H1 (cell line): ENCODE data around the gene REEP2. TPM values are rescaled to one million over a fixed set of nuclear protein-coding genes. Genes with fewer than 3 reads are reported as not detected.

Experiments used
- CTCF ChIA-PET: fragments of 300-600 bp; sonication (Branson Sonifier 250); formaldehyde crosslinking; loops from one replicate; lab custom pipeline; 2021; ENCODE audit not compliant: partially characterized antibody; lab: Charles Lee
- POLR2A ChIA-PET: fragments of 300-600 bp; sonication (Branson Sonifier 250); formaldehyde crosslinking; loops from one replicate; lab custom pipeline; 2021; ENCODE audit warnings: inconsistent platforms; ENCODE audit not compliant: partially characterized antibody; lab: Charles Lee
- DNase-seq, 2 experiments: peaks; one replicate each; pipeline versions ENCODE4 v3.0.0 to v3.0.0-alpha.2; 2010 to 2022; ENCODE audit warnings: low spot score in 2 of 2, low read depth in 1 of 2, mixed read lengths in 1 of 2
- FAIRE-seq: peaks from 2 replicates; lab custom pipeline; 2011; peaks lifted over from hg19 to GRCh38; lab: Jason Lieb, UNC
- H2AFZ ChIP-seq: 2 replicates; pipeline ENCODE4 v1.8.1; 2012; ENCODE audit warnings: low read length, inconsistent platforms
- H2AK5ac ChIP-seq: 2 replicates; pipeline ENCODE4 v1.6.1; 2013; ENCODE audit warnings: low read depth, low read length
- H2BK120ac ChIP-seq: replicated peaks from 2 replicates; pipeline ENCODE3; 2013; ENCODE audit warnings: low read depth, low read length, inconsistent platforms
- H2BK12ac ChIP-seq: 2 replicates; pipeline ENCODE4 v1.6.1; 2013; ENCODE audit warnings: low read depth, low read length
- H2BK15ac ChIP-seq: 2 replicates; pipeline ENCODE4 v1.6.1; 2013; ENCODE audit warnings: low read length
- H2BK20ac ChIP-seq: 2 replicates; pipeline ENCODE4 v1.6.1; 2013; ENCODE audit warnings: low read length
- H2BK5ac ChIP-seq: 2 replicates; pipeline ENCODE4 v1.6.1; 2013; ENCODE audit warnings: low read depth, low read length
- H3K14ac ChIP-seq: 2 replicates; pipeline ENCODE4 v1.6.1; 2013; ENCODE audit warnings: inconsistent platforms; ENCODE audit not compliant: insufficient read length
- H3K18ac ChIP-seq: 2 replicates; pipeline ENCODE4 v1.6.1; 2013; ENCODE audit warnings: low read length; ENCODE audit errors: extremely low read depth
- H3K23ac ChIP-seq: 2 replicates; pipeline ENCODE4 v1.6.1; 2013; ENCODE audit warnings: inconsistent platforms; ENCODE audit not compliant: insufficient read length
- H3K23me2 ChIP-seq: 2 replicates; pipeline ENCODE4 v1.6.1; 2013; ENCODE audit warnings: low read depth, low read length
- H3K27ac ChIP-seq: 2 replicates; pipeline ENCODE4 v1.6.1; 2011; ENCODE audit warnings: low read depth, low read length, inconsistent platforms
- H3K27me3 ChIP-seq, 4 experiments: replicated peaks in 1 of 4; 1 replicate in 1 of 4; 2 replicates in 3 of 4; pipeline versions ENCODE4 v1.6.1 to v1.8.1; 2011 to 2013; ENCODE audit warnings: low read length in 3 of 4, mild to moderate bottlenecking in 3 of 4, inconsistent platforms in 2 of 4, mixed read lengths in 2 of 4, moderate library complexity in 1 of 4; ENCODE audit not compliant: control insufficient read depth in 3 of 4, insufficient read depth in 3 of 4; ENCODE audit errors: extremely low read depth in 1 of 4
- H3K36me3 ChIP-seq, 4 experiments: 2 replicates each; pipeline versions ENCODE4 v1.6.1 to v1.8.1; 2011 to 2013; ENCODE audit warnings: mild to moderate bottlenecking in 4 of 4, low read length in 3 of 4, moderate library complexity in 2 of 4, control low read depth in 1 of 4, inconsistent platforms in 1 of 4; ENCODE audit not compliant: insufficient read depth in 4 of 4, control insufficient read depth in 2 of 4
- H3K4ac ChIP-seq: replicated peaks from 2 replicates; pipeline ENCODE3; 2013; ENCODE audit warnings: low read length, low read depth, mixed read lengths, inconsistent platforms; ENCODE audit not compliant: insufficient read length
- H3K4me1 ChIP-seq, 4 experiments: replicated peaks in 1 of 4; 1 replicate in 1 of 4; 2 replicates in 3 of 4; pipeline versions ENCODE4 v1.6.1 to v1.8.1; 2011 to 2013; ENCODE audit warnings: low read length in 3 of 4, inconsistent platforms in 2 of 4, mixed read lengths in 1 of 4; ENCODE audit not compliant: insufficient read depth in 4 of 4, control insufficient read depth in 3 of 4
- H3K4me2 ChIP-seq, 2 experiments: 2 replicates each; pipeline versions ENCODE4 v1.6.1 to v1.8.1; 2011 to 2013; ENCODE audit warnings: low read depth in 2 of 2, low read length in 2 of 2, control low read depth in 1 of 2, inconsistent platforms in 1 of 2, mild to moderate bottlenecking in 1 of 2; ENCODE audit not compliant: insufficient read depth in 1 of 2
- H3K4me3 ChIP-seq, 4 experiments: fragments of 200-600, 300-600 bp in 1 of 4; sonication (generic), shearing (Covaris generic), sonication (Bioruptor Twin) in 1 of 4; 2 replicates each; pipeline versions ENCODE4 v1.5.1 to v1.8.1; 2011 to 2016; ENCODE audit warnings: low read length in 4 of 4, low read depth in 3 of 4, control low read depth in 2 of 4, inconsistent platforms in 2 of 4, mild to moderate bottlenecking in 2 of 4, mixed read lengths in 1 of 4, moderate library complexity in 1 of 4; ENCODE audit not compliant: insufficient read depth in 2 of 4; ENCODE audit errors: extremely low read depth in 1 of 4
- H3K56ac ChIP-seq: replicated peaks from 2 replicates; pipeline ENCODE3; 2013; ENCODE audit warnings: low read depth, mild to moderate bottlenecking, mixed read lengths, low read length, inconsistent platforms; ENCODE audit not compliant: insufficient read length
- H3K79me1 ChIP-seq: 2 replicates; pipeline ENCODE4 v1.6.1; 2013; ENCODE audit warnings: low read depth, low read length, control low read depth
- H3K79me2 ChIP-seq, 2 experiments: 2 replicates each; pipeline versions ENCODE4 v1.6.1 to v1.8.1; 2012 to 2013; ENCODE audit warnings: low read length in 2 of 2, mild to moderate bottlenecking in 2 of 2, inconsistent platforms in 1 of 2; ENCODE audit not compliant: insufficient read depth in 2 of 2, control insufficient read depth in 1 of 2
- H3K9ac ChIP-seq, 4 experiments: replicated peaks in 1 of 4; 1 replicate in 1 of 4; 2 replicates in 3 of 4; pipeline versions ENCODE4 v1.6.1 to v1.8.1; 2011 to 2013; ENCODE audit warnings: low read depth in 3 of 4, low read length in 3 of 4, control low read depth in 2 of 4, mild to moderate bottlenecking in 2 of 4, moderate library complexity in 2 of 4, inconsistent platforms in 1 of 4; ENCODE audit errors: extremely low read depth in 1 of 4
- H3K9me3 ChIP-seq, 2 experiments: 2 replicates each; pipeline versions ENCODE4 v1.6.1 to v1.8.1; 2012 to 2013; ENCODE audit warnings: mild to moderate bottlenecking in 2 of 2, moderate library complexity in 2 of 2, control low read depth in 1 of 2, inconsistent platforms in 1 of 2, low read depth in 1 of 2, low read length in 1 of 2, mixed read lengths in 1 of 2; ENCODE audit not compliant: insufficient read depth in 2 of 2
- H4K20me1 ChIP-seq, 2 experiments: replicated peaks in 1 of 2; 2 replicates each; pipeline versions ENCODE3 to v1.8.1; 2011 to 2013; ENCODE audit warnings: inconsistent platforms in 2 of 2, low read length in 2 of 2, mild to moderate bottlenecking in 1 of 2; ENCODE audit not compliant: insufficient read depth in 2 of 2, control insufficient read depth in 1 of 2
- H4K5ac ChIP-seq: 2 replicates; pipeline ENCODE4 v1.6.1; 2013; ENCODE audit warnings: low read length, low read depth, mixed read lengths, inconsistent platforms; ENCODE audit not compliant: insufficient read length
- H4K8ac ChIP-seq: 2 replicates; pipeline ENCODE4 v1.8.0; 2013; ENCODE audit warnings: mild to moderate bottlenecking, moderate library complexity, low read length, inconsistent platforms; ENCODE audit not compliant: insufficient read depth; ENCODE audit errors: extremely low read depth
- H4K91ac ChIP-seq: replicated peaks from 2 replicates; pipeline ENCODE3; 2013; ENCODE audit warnings: low read length, mixed read lengths, inconsistent platforms; ENCODE audit not compliant: insufficient read length
- CBX5 ChIP-seq: fragments of 300-800, 300-1000 bp; sonication (generic); IDR thresholded peaks from 2 replicates; pipeline ENCODE4 v1.7.1; 2016; ENCODE audit warnings: antibody characterized with exemption, low read length, low read depth
- CHD2 ChIP-seq: IDR thresholded peaks from 2 replicates; pipeline ENCODE4 v1.6.1; 2012; ENCODE audit warnings: low read length, improper control_type of control experiment
- CTBP2 ChIP-seq: IDR thresholded peaks from 2 replicates; pipeline ENCODE4 v1.7.0; 2011; ENCODE audit warnings: borderline replicate concordance, mild to moderate bottlenecking, moderate library complexity, mixed read lengths, low read length; ENCODE audit not compliant: insufficient read depth, insufficient read length
- EP300 ChIP-seq, 2 experiments: IDR thresholded peaks; 1 replicate in 1 of 2; 2 replicates in 1 of 2; pipeline ENCODE4 v1.6.1; 2011 to 2012; ENCODE audit warnings: low read depth in 2 of 2, low read length in 2 of 2, mild to moderate bottlenecking in 2 of 2, borderline replicate concordance in 1 of 2, inconsistent platforms in 1 of 2, moderate library complexity in 1 of 2
- JUN ChIP-seq: IDR thresholded peaks from 2 replicates; pipeline ENCODE4 v1.6.1; 2011; ENCODE audit warnings: low read depth, mild to moderate bottlenecking, improper control_type of control experiment, low read length
- POLR2A ChIP-seq, 2 experiments: IDR thresholded peaks; 1 replicate in 1 of 2; 2 replicates in 1 of 2; pipeline ENCODE4 v1.6.1; 2011; ENCODE audit warnings: low read depth in 2 of 2, low read length in 2 of 2, mild to moderate bottlenecking in 2 of 2; ENCODE audit errors: control extremely low read depth in 1 of 2
- SAP30 ChIP-seq: fragments of 300-600 bp; sonication (generic); IDR thresholded peaks from 2 replicates; pipeline ENCODE4 v1.7.1; 2012; ENCODE audit warnings: low read length, moderate library complexity, mild to moderate bottlenecking, inconsistent platforms; ENCODE audit not compliant: insufficient read depth, insufficient replicate concordance
- SRF ChIP-seq: IDR thresholded peaks from 2 replicates; pipeline ENCODE4 v1.6.1; 2011; ENCODE audit warnings: mild to moderate bottlenecking, low read depth, low read length, moderate library complexity
- SUZ12 ChIP-seq: fragments of 200-600 bp; sonication (generic); IDR thresholded peaks from 2 replicates; pipeline ENCODE4 v1.6.1; 2012; ENCODE audit warnings: mild to moderate bottlenecking, inconsistent platforms, low read length, moderate library complexity, mixed read lengths
- WGBS, 2 experiments: shearing (Covaris generic) in 1 of 2; methylation state at CpG; one replicate each; pipeline versions ENCODE4 v1.1.6 to v1.1.7; 2013 to 2015; ENCODE audit warnings: low lambda C conversion rate in 2 of 2, mixed read lengths in 2 of 2, inconsistent platforms in 1 of 2, low coverage in 1 of 2, missing lambda C conversion rate in 1 of 2; ENCODE audit not compliant: insufficient replicate concordance in 2 of 2, insufficient coverage in 1 of 2, insufficient read length in 1 of 2; ENCODE audit errors: extremely low coverage in 1 of 2, missing lambda C conversion rate in 1 of 2; 5-methylcytosine and 5-hydroxymethylcytosine counted together
- polyA plus RNA-seq, 7 experiments: library from polyadenylated mRNA; depleted of rRNA in 3 of 7; stranded (reverse) in 5 of 7; unstranded in 2 of 7; fragments of >200 nt in 5 of 7; fragments of 200-250 nt in 2 of 7; gene quantifications; 1 replicate in 5 of 7; 2 replicates in 1 of 7; 4 replicates in 1 of 7; pipeline versions ENCODE4 v1.2.1 to v1.2.3, GENCODE V29; 2011 to 2013; ENCODE audit warnings: missing spikeins in 2 of 7, mixed read lengths in 2 of 7
- total RNA-seq: library from RNA; stranded (reverse); fragmentation: NEBNext Ultra II Directional; extraction: Animal tissue kit (Norgen Biotek cat#: 25700); gene quantifications from 2 replicates; pipeline ENCODE4 v1.2.1, GENCODE V29; 2021
- TF ChIP-seq, protein P1 (sequence below): IDR thresholded peaks from 2 replicates; pipeline ENCODE4 v1.6.1; 2011; ENCODE audit warnings: low read length, improper control_type of control experiment
- TF ChIP-seq, protein P2 (sequence below): IDR thresholded peaks from 2 replicates; pipeline ENCODE4 v1.6.1; 2012; ENCODE audit warnings: inconsistent platforms

REEP2 gene
- total and polyA plus RNA-seq, 2 of the 8 experiments (the other 6 are each of a cell fraction or from before 2014, with no cell fraction given), result 26.5 to 40.2 TPM

DNA sequence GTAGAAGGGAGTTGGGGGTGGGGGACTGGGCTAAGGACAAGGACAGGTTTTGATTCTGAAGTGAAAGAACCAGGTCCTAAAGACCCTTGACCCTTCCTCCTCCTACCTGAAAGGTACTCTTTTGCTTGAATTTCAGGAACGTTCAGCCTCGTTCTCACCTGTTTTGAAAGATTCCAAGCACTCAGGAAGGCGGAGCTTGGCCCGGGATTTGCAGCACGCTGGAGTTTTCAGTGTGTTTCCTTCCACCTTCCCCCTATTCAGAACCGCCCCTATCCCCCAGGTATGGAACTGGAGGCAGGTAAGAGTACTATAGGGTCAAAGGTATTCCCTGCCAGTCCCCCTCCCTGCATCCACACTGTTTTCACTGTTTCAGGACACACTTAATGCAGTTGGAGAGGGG lies 33.5 kb downstream of the REEP2 start:
- WGBS, 2 experiments, result 29% methylated on average over 6 of the region's 6 CpGs; no CpG with 5 or more reads in 1 of the 2 experiments
- H4K91ac ChIP-seq, result no peak overlapping the region
- H3K9ac ChIP-seq, result peak overlapping the region in 1 of 4 experiments; percentile 61; a peak in 1 of 7 replicates
- H2BK12ac ChIP-seq, result no peak overlapping the region
- H2AK5ac ChIP-seq, result no peak overlapping the region
- H4K20me1 ChIP-seq, result peaks cover 0 to 3% of the 10 kb centered on the region in 2 experiments
- H3K56ac ChIP-seq, result no peak overlapping the region
- H2AFZ ChIP-seq, result peak overlapping the region; percentile 99
- no peak overlapping the region for H3K14ac ChIP-seq
- CTCF ChIA-PET, result interaction anchor here (1.2 to 2.2 kb wide), 5 partner anchors 11 to 32 kb away, joined by 3 to 11 read pairs (median 4); no protein-coding TSS in a partner anchor
- peak overlapping the region; percentile 33 to 60; a peak in 3 of 4 replicates for H3K4me2 ChIP-seq
- H3K79me1 ChIP-seq, result no peaks in the 10 kb centered on the region; the same call in 1 of the 2 replicates
- no peak overlapping the region for H3K4ac ChIP-seq
- no peak overlapping the region for H4K8ac ChIP-seq
- no peak overlapping the region for H2BK15ac ChIP-seq
- peaks cover 0 to 10% (median 4%) of the 10 kb centered on the region in 4 experiments; a peak in 5 of 8 replicates for H3K36me3 ChIP-seq
- H3K23ac ChIP-seq, result no peak overlapping the region
- DNase-seq, result no peak
- no peaks in the 10 kb centered on the region; the same call in 1 of the 2 replicates for H3K23me2 ChIP-seq
- H3K18ac ChIP-seq, result no peak overlapping the region; the same call in 1 of the 2 replicates
- POLR2A ChIA-PET, result interaction anchor here (1.3 to 15.1 kb wide), 6 partner anchors 8 to 103 kb away, joined by 3 to 294 read pairs (median 5); partner anchors contain the start of genes EGR1 and ETF1
- no peaks in the 10 kb centered on the region for H3K9me3 ChIP-seq
- H2BK120ac ChIP-seq, result no peak overlapping the region
- H3K27ac ChIP-seq, result no peak overlapping the region
- no peak overlapping the region for H4K5ac ChIP-seq
- H3K79me2 ChIP-seq, result no peaks in the 10 kb centered on the region
- no peak overlapping the region for H2BK5ac ChIP-seq
- H3K27me3 ChIP-seq, result no peaks in the 10 kb centered on the region; a peak in 1 of 7 replicates
- peaks cover 2 to 6% (median 2%) of the 10 kb centered on the region in 4 experiments; a peak in 4 of 7 replicates for H3K4me1 ChIP-seq
- peak overlapping the region in 1 of 4 experiments; percentile 15; a peak in 1 of 8 replicates for H3K4me3 ChIP-seq
- no peak overlapping the region for H2BK20ac ChIP-seq
- peak; percentile 79 for FAIRE-seq
- TF ChIP-seq SUZ12 (no peak), SRF (no peak), CTBP2 (no peak), POLR2A (IDR thresholded peaks at IDR 0.05; ENCODE audit: control extremely low read depth in 1 of 2, low read depth in 2 of 2, low read length in 2 of 2) (peak in 1 of 2 experiments; percentile 76; a peak in 1 of 3 replicates), CBX5 (no peak), JUN (no peak), SAP30 (no peak), EP300 (IDR thresholded peaks at IDR 0.05; ENCODE audit: borderline replicate concordance in 1 of 2, low read depth in 2 of 2, low read length in 2 of 2) (no peak), CHD2 (0 out of 2 replicates have a peak, but pooled peaks have one; percentile 7)
- TF ChIP-seq, protein P1, sequence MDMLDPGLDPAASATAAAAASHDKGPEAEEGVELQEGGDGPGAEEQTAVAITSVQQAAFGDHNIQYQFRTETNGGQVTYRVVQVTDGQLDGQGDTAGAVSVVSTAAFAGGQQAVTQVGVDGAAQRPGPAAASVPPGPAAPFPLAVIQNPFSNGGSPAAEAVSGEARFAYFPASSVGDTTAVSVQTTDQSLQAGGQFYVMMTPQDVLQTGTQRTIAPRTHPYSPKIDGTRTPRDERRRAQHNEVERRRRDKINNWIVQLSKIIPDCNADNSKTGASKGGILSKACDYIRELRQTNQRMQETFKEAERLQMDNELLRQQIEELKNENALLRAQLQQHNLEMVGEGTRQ, result no peak
- TF ChIP-seq, protein P2, sequence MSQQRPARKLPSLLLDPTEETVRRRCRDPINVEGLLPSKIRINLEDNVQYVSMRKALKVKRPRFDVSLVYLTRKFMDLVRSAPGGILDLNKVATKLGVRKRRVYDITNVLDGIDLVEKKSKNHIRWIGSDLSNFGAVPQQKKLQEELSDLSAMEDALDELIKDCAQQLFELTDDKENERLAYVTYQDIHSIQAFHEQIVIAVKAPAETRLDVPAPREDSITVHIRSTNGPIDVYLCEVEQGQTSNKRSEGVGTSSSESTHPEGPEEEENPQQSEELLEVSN, result no peak
